Measurements from ENCODE around the gene DARS1. TPM values are rescaled to one million over a fixed set of nuclear protein-coding genes. Genes with fewer than 3 reads are reported as not detected.

Gene DARS1
- total RNA-seq, result 117 and 134 TPM in 2 replicates

DNA sequence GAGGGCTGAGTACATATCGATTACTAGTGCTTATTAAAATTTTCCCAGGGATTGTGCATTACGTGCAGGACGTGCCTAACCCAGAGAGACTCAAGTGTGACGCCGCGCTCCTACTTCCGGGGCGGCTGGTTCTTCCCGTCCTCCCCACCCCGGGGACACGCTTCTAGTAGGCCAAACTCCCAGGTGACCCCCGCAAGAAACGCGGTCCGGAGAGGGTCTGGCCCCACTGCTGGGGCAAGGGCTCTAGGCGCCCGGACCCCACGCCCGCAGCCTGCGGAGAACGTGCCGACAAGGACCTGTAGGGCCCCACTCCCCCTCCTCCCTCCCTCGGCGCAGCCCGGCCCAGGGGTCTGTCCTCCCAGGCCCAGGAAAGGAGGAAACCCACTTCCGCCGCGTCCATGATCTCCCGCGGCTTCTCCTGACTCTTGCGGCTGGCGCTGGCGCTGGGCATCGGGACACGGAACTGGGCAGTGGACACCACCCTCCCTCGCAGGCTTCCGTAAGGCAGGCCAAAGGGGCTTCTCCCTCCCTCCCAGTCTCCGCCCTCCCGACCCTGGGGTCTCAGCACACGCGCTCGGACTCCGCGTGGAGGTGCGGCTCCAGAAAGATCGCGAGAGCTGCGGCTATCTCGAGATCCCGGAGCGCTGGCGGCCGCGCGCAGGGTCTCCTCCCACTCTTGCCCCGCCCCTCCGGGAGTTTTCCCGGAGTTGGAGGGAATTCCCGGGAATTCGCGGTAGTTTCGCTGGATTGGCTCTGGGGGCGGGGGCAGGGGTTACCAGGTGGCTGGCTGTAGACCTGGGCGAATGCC lies at the start of gene DARS1:
TSS of gene DARS1 (minus strand) at position 609 of the 808 bp plus-strand sequence. CDS start at position 451, 158 bp downstream.

DNA sequence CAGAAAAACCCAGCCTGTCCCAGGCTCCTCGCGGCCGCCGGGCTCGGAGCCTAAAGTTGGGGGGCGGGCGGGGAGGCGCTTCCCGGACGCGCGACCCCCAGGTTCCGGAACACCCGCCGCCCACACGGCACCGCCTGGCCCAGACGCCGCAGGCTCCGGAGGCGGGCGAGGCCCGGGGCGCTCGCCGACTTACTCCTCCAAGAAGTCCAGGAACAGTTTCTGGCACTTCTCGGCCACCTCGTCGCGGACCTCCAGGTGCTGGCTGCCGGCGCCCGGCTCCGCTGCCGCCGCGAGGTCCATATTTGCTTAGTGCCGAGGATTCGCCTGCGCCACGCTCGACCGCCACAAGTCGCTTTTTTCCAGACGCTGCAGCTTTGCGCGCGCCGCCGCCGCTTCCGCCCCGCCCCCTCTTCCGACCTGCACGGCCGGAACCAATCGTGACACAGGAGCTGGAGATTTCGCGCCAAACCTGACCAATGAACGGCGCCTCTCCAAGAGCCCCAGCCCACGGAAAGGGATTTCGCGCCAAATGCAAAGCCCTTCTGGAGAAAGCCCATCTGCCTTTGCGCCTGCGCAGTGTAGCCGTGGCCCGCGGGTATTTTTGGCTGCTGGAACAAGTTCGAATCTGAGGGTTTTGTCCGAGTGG lies 109.2 kb downstream of the DARS1 start, which contains the start of gene MCM6:
TSS of gene MCM6 (minus strand) at position 378 of the 646 bp plus-strand sequence. CDS start at position 300, 78 bp downstream.

Other genes starting within 250 kb of the DARS1 start
- 54.7 and 62.5 TPM in 2 replicates for gene UBXN4, start 243.8 kb downstream of the DARS1 start, total RNA-seq
- under 0.01 TPM in 1 of 2 replicates, not detected in the other for gene LCT, start 148.4 kb downstream of the DARS1 start, total RNA-seq
- 8.2 and 39.9 TPM in 2 replicates for gene MCM6, start 109.2 kb downstream of the DARS1 start, total RNA-seq
- gene CXCR4, start 132.5 kb upstream of the DARS1 start, total RNA-seq, result 0.77 and 0.85 TPM in 2 replicates

All from regular cardiac myocyte (primary cell).